Measurements from ENCODE around the gene MPO. TPM values are rescaled to one million over a fixed set of nuclear protein-coding genes. Genes with fewer than 3 reads are reported as not detected.

The MPO gene
- total and polyA plus RNA-seq, 2 experiments from 2014 or later, result not detected

GRCh38 chr17:58303971-58304749 is 23.4 kb upstream of the MPO start:
- Histone ChIP-seq H3F3A (ENCODE audit: insufficient read depth) (no peaks in the 10 kb centered on the region), H3K4me2 (ENCODE audit: unreplicated experiment) (no peak overlapping the region), H3K27me3 (replicated peaks; ENCODE audit: insufficient read depth) (no peaks in the 10 kb centered on the region; the same call in 1 of the 2 replicates), H3K79me2 (ENCODE audit: insufficient read depth) (no peaks in the 10 kb centered on the region), H3K9me3 (ENCODE audit: low read depth) (no peaks in the 10 kb centered on the region), H3K27ac (no peak overlapping the region), H2AFZ (no peak overlapping the region), H4K20me1 (ENCODE audit: insufficient read depth) (no peaks in the 10 kb centered on the region), H3K4me1 (ENCODE audit: insufficient read depth) (no peaks in the 10 kb centered on the region), H3K9me2 (ENCODE audit: insufficient read depth) (no peaks in the 10 kb centered on the region), H3K4me3 (no peak overlapping the region), H3K9ac (no peak overlapping the region), H3K36me3 (ENCODE audit: low read depth) (no peaks in the 10 kb centered on the region)
- TF ChIP-seq EZH2 (IDR thresholded peaks at IDR 0.05; ENCODE audit: insufficient read depth, poor library complexity, severe bottlenecking) (no peak), EZH2phosphoT487 (IDR thresholded peaks at IDR 0.05; ENCODE audit: insufficient read depth, low read depth) (no peak)
- 23 to 27% methylated on average over 9 to 10 of the region's 10 CpGs for WGBS, 2 experiments (ENCODE audit: low coverage in 1 of 2, low lambda C conversion rate in 2 of 2, missing lambda C conversion rate in 2 of 2)
- in situ Hi-C loops (cut with MboI), result no loop called here
- peak; percentile 60 for DNase-seq

GRCh38 chr17:58302919-58303585 is 22.3 kb upstream of the MPO start:
- DNase-seq, result no peak
- H3K36me3 ChIP-seq (ENCODE audit: low read depth), result no peaks in the 10 kb centered on the region
- H3K4me1 ChIP-seq (ENCODE audit: insufficient read depth), result no peaks in the 10 kb centered on the region
- H3K79me2 ChIP-seq (ENCODE audit: insufficient read depth), result no peaks in the 10 kb centered on the region
- no peak overlapping the region for H3K9ac ChIP-seq
- in situ Hi-C loops (cut with MboI), result no loop called here
- no peaks in the 10 kb centered on the region for H4K20me1 ChIP-seq (ENCODE audit: insufficient read depth)
- no peak for TF ChIP-seq EZH2 (IDR thresholded peaks at IDR 0.05; ENCODE audit: insufficient read depth, poor library complexity, severe bottlenecking)
- no peak for TF ChIP-seq EZH2phosphoT487 (IDR thresholded peaks at IDR 0.05; ENCODE audit: insufficient read depth, low read depth)
- H3K27ac ChIP-seq, result no peak overlapping the region
- no peak overlapping the region for H3K4me3 ChIP-seq
- no peaks in the 10 kb centered on the region; the same call in 1 of the 2 replicates for H3K27me3 ChIP-seq (replicated peaks; ENCODE audit: insufficient read depth)
- no peaks in the 10 kb centered on the region for H3F3A ChIP-seq (ENCODE audit: insufficient read depth)
- no peak overlapping the region for H3K4me2 ChIP-seq (ENCODE audit: unreplicated experiment)
- no peak overlapping the region for H2AFZ ChIP-seq
- H3K9me2 ChIP-seq (ENCODE audit: insufficient read depth), result no peaks in the 10 kb centered on the region
- H3K9me3 ChIP-seq (ENCODE audit: low read depth), result no peaks in the 10 kb centered on the region
- 53 to 63% methylated on average over 8 to 9 of the region's 9 CpGs for WGBS, 2 experiments (ENCODE audit: low coverage in 1 of 2, low lambda C conversion rate in 2 of 2, missing lambda C conversion rate in 2 of 2)

- Histone ChIP-seq H3F3A (ENCODE audit: insufficient read depth) (no peaks in the 10 kb centered on the region), H3K27ac (no peak overlapping the region), H3K9ac (no peak overlapping the region), H2AFZ (no peak overlapping the region), H3K27me3 (replicated peaks; ENCODE audit: insufficient read depth) (no peaks in the 10 kb centered on the region; the same call in 1 of the 2 replicates), H3K4me3 (no peak overlapping the region), H3K9me2 (ENCODE audit: insufficient read depth) (no peaks in the 10 kb centered on the region), H3K36me3 (ENCODE audit: low read depth) (no peaks in the 10 kb centered on the region), H4K20me1 (ENCODE audit: insufficient read depth) (no peaks in the 10 kb centered on the region), H3K4me1 (ENCODE audit: insufficient read depth) (no peaks in the 10 kb centered on the region), H3K79me2 (ENCODE audit: insufficient read depth) (no peaks in the 10 kb centered on the region), H3K4me2 (ENCODE audit: unreplicated experiment) (no peak overlapping the region), H3K9me3 (ENCODE audit: low read depth) (no peaks in the 10 kb centered on the region)
- WGBS, 2 experiments (ENCODE audit: low coverage in 1 of 2, low lambda C conversion rate in 2 of 2, missing lambda C conversion rate in 2 of 2), result 73 to 77% methylated on average over 9 of the region's 9 CpGs
- DNase-seq, result no peak
- in situ Hi-C loops (cut with MboI), result no loop called here
- TF ChIP-seq EZH2 (IDR thresholded peaks at IDR 0.05; ENCODE audit: insufficient read depth, poor library complexity, severe bottlenecking) (no peak), EZH2phosphoT487 (IDR thresholded peaks at IDR 0.05; ENCODE audit: insufficient read depth, low read depth) (no peak)
These were observed 21.6 kb upstream of the MPO start for GRCh38 chr17:58302171-58302918.

- H3K36me3 ChIP-seq (ENCODE audit: low read depth), result no peaks in the 10 kb centered on the region
- no peak for DNase-seq
- no peak overlapping the region for H3K9ac ChIP-seq
- H3K27ac ChIP-seq, result no peak overlapping the region
- H3K79me2 ChIP-seq (ENCODE audit: insufficient read depth), result no peaks in the 10 kb centered on the region
- no peak overlapping the region for H3K4me3 ChIP-seq
- in situ Hi-C loops (cut with MboI), result no loop called here
- no peaks in the 10 kb centered on the region for H3K9me2 ChIP-seq (ENCODE audit: insufficient read depth)
- no peak overlapping the region for H3K4me2 ChIP-seq (ENCODE audit: unreplicated experiment)
- H3K4me1 ChIP-seq (ENCODE audit: insufficient read depth), result no peaks in the 10 kb centered on the region
- H2AFZ ChIP-seq, result no peak overlapping the region
- no peak for TF ChIP-seq EZH2phosphoT487 (IDR thresholded peaks at IDR 0.05; ENCODE audit: insufficient read depth, low read depth)
- TF ChIP-seq EZH2 (IDR thresholded peaks at IDR 0.05; ENCODE audit: insufficient read depth, poor library complexity, severe bottlenecking), result no peak
- no peaks in the 10 kb centered on the region for H3K9me3 ChIP-seq (ENCODE audit: low read depth)
- H3K27me3 ChIP-seq (replicated peaks; ENCODE audit: insufficient read depth), result no peaks in the 10 kb centered on the region; the same call in 1 of the 2 replicates
- 67% methylated on average over 16 of the region's 16 CpGs for WGBS, 2 experiments (ENCODE audit: low coverage in 1 of 2, low lambda C conversion rate in 2 of 2, missing lambda C conversion rate in 2 of 2)
- no peaks in the 10 kb centered on the region for H4K20me1 ChIP-seq (ENCODE audit: insufficient read depth)
- no peaks in the 10 kb centered on the region for H3F3A ChIP-seq (ENCODE audit: insufficient read depth)
These were observed 20.9 kb upstream of the MPO start for GRCh38 chr17:58301504-58302150.

All from GM23248 (cell line).